ENCODE measurements around the gene CYP2C8.
"Not testable (repeated sequence)": the region's sequence is repeated elsewhere in the genome, so short reads cannot be mapped to it uniquely, and the experiment has no call there.

GRCh38 chr10:95110823-95111222 is 41.5 kb upstream of the CYP2C8 start:
- TF ChIP-seq, protein P1, sequence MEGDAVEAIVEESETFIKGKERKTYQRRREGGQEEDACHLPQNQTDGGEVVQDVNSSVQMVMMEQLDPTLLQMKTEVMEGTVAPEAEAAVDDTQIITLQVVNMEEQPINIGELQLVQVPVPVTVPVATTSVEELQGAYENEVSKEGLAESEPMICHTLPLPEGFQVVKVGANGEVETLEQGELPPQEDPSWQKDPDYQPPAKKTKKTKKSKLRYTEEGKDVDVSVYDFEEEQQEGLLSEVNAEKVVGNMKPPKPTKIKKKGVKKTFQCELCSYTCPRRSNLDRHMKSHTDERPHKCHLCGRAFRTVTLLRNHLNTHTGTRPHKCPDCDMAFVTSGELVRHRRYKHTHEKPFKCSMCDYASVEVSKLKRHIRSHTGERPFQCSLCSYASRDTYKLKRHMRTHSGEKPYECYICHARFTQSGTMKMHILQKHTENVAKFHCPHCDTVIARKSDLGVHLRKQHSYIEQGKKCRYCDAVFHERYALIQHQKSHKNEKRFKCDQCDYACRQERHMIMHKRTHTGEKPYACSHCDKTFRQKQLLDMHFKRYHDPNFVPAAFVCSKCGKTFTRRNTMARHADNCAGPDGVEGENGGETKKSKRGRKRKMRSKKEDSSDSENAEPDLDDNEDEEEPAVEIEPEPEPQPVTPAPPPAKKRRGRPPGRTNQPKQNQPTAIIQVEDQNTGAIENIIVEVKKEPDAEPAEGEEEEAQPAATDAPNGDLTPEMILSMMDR (IDR thresholded peaks at IDR 0.05; ENCODE audit: borderline replicate concordance, extremely low read depth, low read length, poor library complexity, severe bottlenecking), result not testable (repeated sequence)
- TF ChIP-seq EZH2 (IDR thresholded peaks at IDR 0.05; ENCODE audit: borderline replicate concordance, low read depth, low read length, severe bottlenecking), result not testable (repeated sequence)

Measured in DND-41 (cell line).